ENCODE data around the gene IL2RG. TPM values are rescaled to one million over a fixed set of nuclear protein-coding genes. Genes with fewer than 3 reads are reported as not detected.

Gene IL2RG
- total RNA-seq = 33.1 TPM
- long read RNA-seq, transcript IL2RG-203 (8 exons, 1,534 nt) = major isoform, 24 of 29 reads
- long read RNA-seq, partial matches to known transcripts = 3 of 29 reads
- long read RNA-seq, other reads (novel, unspliced or antisense) = 2 of 29 reads

DNA sequence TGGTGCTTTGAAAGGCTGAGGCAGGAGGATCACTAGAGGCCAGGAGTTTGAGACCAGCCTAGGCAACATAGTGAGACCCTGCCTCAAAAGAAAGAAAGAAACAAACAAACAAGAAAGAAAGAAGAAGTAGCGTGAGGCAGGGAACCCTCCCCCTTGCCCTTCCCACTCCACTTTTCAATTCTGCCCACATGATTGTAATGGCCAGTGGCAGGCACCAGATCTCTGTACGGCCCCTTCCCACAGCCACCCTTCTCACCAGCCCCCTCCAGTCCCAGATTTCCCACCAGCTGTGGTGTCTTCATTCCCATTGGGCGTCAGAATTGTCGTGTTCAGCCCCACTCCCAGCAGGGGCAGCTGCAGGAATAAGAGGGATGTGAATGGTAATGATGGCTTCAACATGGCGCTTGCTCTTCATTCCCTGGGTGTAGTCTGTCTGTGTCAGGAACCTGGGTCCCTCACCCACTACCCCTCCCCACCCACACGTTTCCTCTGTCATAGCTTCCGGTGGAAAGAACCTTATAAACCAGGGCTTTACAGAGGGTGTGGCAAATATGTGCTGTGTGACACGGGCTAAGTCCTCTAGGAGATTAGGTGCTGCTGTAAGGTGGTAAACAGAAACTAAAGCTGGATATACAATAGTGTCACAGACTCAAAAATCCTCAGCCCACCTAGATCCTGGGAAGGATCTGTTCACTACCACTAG is at the start of gene IL2RG:
Gene IL2RG, minus strand, starts transcription at position 437 of the 703 bp plus-strand sequence. Its CDS starts 38 bp downstream, at position 399.
- DNase-seq = no peak

GRCh38 chrX:71160475-71160874 is 49.1 kb upstream of the IL2RG start:
- DNase-seq = no peak
- no peaks in the 10 kb centered on the region for H3K4me1 ChIP-seq
- H3K4me3 ChIP-seq = no peak overlapping the region
- ATAC-seq = no peak
- H3K9me3 ChIP-seq = no peaks in the 10 kb centered on the region
- intact Hi-C loops (cut with DNase I) = no loop called here
- no peaks in the 10 kb centered on the region for H3K27me3 ChIP-seq (ENCODE audit: low read depth)
- H3K36me3 ChIP-seq = no peaks in the 10 kb centered on the region
- no peak overlapping the region for H3K27ac ChIP-seq
- TF ChIP-seq, protein P1, sequence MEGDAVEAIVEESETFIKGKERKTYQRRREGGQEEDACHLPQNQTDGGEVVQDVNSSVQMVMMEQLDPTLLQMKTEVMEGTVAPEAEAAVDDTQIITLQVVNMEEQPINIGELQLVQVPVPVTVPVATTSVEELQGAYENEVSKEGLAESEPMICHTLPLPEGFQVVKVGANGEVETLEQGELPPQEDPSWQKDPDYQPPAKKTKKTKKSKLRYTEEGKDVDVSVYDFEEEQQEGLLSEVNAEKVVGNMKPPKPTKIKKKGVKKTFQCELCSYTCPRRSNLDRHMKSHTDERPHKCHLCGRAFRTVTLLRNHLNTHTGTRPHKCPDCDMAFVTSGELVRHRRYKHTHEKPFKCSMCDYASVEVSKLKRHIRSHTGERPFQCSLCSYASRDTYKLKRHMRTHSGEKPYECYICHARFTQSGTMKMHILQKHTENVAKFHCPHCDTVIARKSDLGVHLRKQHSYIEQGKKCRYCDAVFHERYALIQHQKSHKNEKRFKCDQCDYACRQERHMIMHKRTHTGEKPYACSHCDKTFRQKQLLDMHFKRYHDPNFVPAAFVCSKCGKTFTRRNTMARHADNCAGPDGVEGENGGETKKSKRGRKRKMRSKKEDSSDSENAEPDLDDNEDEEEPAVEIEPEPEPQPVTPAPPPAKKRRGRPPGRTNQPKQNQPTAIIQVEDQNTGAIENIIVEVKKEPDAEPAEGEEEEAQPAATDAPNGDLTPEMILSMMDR (IDR thresholded peaks at IDR 0.05) = no peak

More for the DNA sequence above, at the start of gene IL2RG:
- no peaks in the 10 kb centered on the region for H3K27me3 ChIP-seq (ENCODE audit: low read depth)
- TF ChIP-seq, protein P1 (IDR thresholded peaks at IDR 0.05) = no peak
- H3K9me3 ChIP-seq = no peaks in the 10 kb centered on the region
- intact Hi-C loops (cut with DNase I) = no loop called here
- H3K4me3 ChIP-seq = peak within 1 kb of the TSS; percentile 36
- H3K4me1 ChIP-seq = no peaks in the 10 kb centered on the region
- no peaks in the 10 kb centered on the region for H3K36me3 ChIP-seq
- ATAC-seq = peak; percentile 81 to 86
- H3K27ac ChIP-seq = peak within 1 kb of the TSS; percentile 46

- Histone ChIP-seq H3K27me3 (ENCODE audit: low read depth) (no peaks in the 10 kb centered on the region), H3K27ac (no peak overlapping the region), H3K4me1 (no peaks in the 10 kb centered on the region), H3K36me3 (no peaks in the 10 kb centered on the region), H3K9me3 (no peaks in the 10 kb centered on the region), H3K4me3 (no peak overlapping the region)
- no peak for ATAC-seq
- TF ChIP-seq, protein P1 (IDR thresholded peaks at IDR 0.05) = no peak
- DNase-seq = no peak
- intact Hi-C loops (cut with DNase I) = no loop called here
These were observed 48.0 kb upstream of the IL2RG start for GRCh38 chrX:71159335-71159734.

DNA sequence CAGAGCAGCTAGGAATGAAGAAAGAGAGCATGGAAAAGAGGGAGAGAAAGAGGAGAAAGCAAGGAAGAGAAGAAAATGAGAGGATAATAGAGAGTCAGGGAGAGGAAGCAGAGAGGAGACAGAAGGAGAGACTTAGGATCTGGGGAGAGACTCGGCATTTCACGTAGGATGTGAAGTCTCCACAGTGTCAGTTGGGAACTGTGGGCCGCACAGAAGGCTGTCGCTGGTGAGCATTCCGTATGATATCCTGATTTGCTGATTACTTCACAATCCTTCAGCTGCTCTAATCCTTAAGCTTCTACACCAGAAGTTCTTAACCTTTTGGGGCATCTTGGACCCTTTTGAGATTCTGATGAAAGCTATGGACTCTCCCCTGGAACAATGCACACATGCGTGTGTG is 47.2 kb upstream of the IL2RG start:
- no peaks in the 10 kb centered on the region for H3K36me3 ChIP-seq
- H3K27me3 ChIP-seq (ENCODE audit: low read depth) = no peaks in the 10 kb centered on the region
- intact Hi-C loops (cut with DNase I) = no loop called here
- no peaks in the 10 kb centered on the region for H3K4me1 ChIP-seq
- H3K27ac ChIP-seq = no peak overlapping the region
- ATAC-seq (no peak), DNase-seq (no peak)
- TF ChIP-seq, protein P1 (IDR thresholded peaks at IDR 0.05) = no peak
- H3K4me3 ChIP-seq = no peak overlapping the region
- H3K9me3 ChIP-seq = no peaks in the 10 kb centered on the region

- Histone ChIP-seq H3K36me3 (no peaks in the 10 kb centered on the region), H3K27ac (no peak overlapping the region), H3K9me3 (no peaks in the 10 kb centered on the region), H3K4me1 (no peaks in the 10 kb centered on the region), H3K27me3 (ENCODE audit: low read depth) (no peaks in the 10 kb centered on the region), H3K4me3 (no peak overlapping the region)
- ATAC-seq (no peak), DNase-seq (no peak)
- intact Hi-C loops (cut with DNase I) = no loop called here
- TF ChIP-seq, protein P1 (IDR thresholded peaks at IDR 0.05) = no peak
These were observed 43.3 kb upstream of the IL2RG start for GRCh38 chrX:71154641-71155040.

All from lower lobe of right lung (tissue), 2 donors.